CD8-positive, alpha-beta memory T cell (primary cell): ENCODE data around the gene CMC2. TPM values are rescaled to one million over a fixed set of nuclear protein-coding genes. Genes with fewer than 3 reads are reported as not detected.

ENCODE experiments used
- CTCF ChIA-PET: fragments of 350-600 bp; sonication (Branson Sonifier 250); formaldehyde crosslinking; loops from one replicate; lab custom pipeline; 2021; ENCODE audit warnings: antibody characterized with exemption; lab: Charles Lee
- POLR2A ChIA-PET: fragments of 350-600 bp; sonication (Branson Sonifier 250); formaldehyde crosslinking; loops from one replicate; lab custom pipeline; 2021; ENCODE audit warnings: antibody characterized with exemption; lab: Charles Lee
- DNase-seq, 5 donors: peaks; one replicate each; pipeline versions ENCODE4 v3.0.0 to v3.0.0-alpha.2; 2020 to 2022; ENCODE audit warnings: mixed read lengths in 1 of 5
- H3K27ac ChIP-seq: one replicate; pipeline ENCODE4 v1.7.0; 2013; ENCODE audit warnings: low read depth, mild to moderate bottlenecking, low read length, moderate library complexity
- H3K27me3 ChIP-seq: 2 replicates; pipeline ENCODE4 v1.7.0; 2013; ENCODE audit warnings: low read length, mild to moderate bottlenecking; ENCODE audit not compliant: insufficient read depth, poor library complexity, severe bottlenecking
- H3K36me3 ChIP-seq: 2 replicates; pipeline ENCODE4 v1.7.0; 2013; ENCODE audit warnings: mild to moderate bottlenecking, low read length, moderate library complexity; ENCODE audit not compliant: insufficient read depth
- H3K4me1 ChIP-seq: 2 replicates; pipeline ENCODE4 v1.7.0; 2013; ENCODE audit warnings: mild to moderate bottlenecking, low read length, moderate library complexity; ENCODE audit not compliant: insufficient read depth
- H3K4me3 ChIP-seq: 2 replicates; pipeline ENCODE4 v1.7.0; 2013; ENCODE audit warnings: mild to moderate bottlenecking, low read length
- H3K9me3 ChIP-seq: 2 replicates; pipeline ENCODE4 v1.7.0; 2013; ENCODE audit warnings: mild to moderate bottlenecking, low read length
- H3K27ac Mint-ChIP-seq, 8 donors: one replicate each; pipeline ENCODE4 v1.8.0; 2020 to 2021; ENCODE audit warnings: mixed read lengths in 8 of 8, mild to moderate bottlenecking in 6 of 8, inconsistent platforms in 3 of 8, moderate library complexity in 3 of 8
- H3K27me3 Mint-ChIP-seq, 2 donors: one replicate each; pipeline ENCODE4 v1.8.0; 2020 to 2021; ENCODE audit warnings: mixed read lengths in 2 of 2, mild to moderate bottlenecking in 1 of 2, moderate library complexity in 1 of 2
- H3K36me3 Mint-ChIP-seq, 3 donors: one replicate each; pipeline ENCODE4 v1.8.0; 2020 to 2021; ENCODE audit warnings: mixed read lengths in 3 of 3, inconsistent platforms in 1 of 3, mild to moderate bottlenecking in 1 of 3
- H3K4me1 Mint-ChIP-seq, 3 donors: one replicate each; pipeline ENCODE4 v1.8.0; 2020 to 2021; ENCODE audit warnings: mixed read lengths in 3 of 3, inconsistent platforms in 1 of 3, mild to moderate bottlenecking in 1 of 3
- H3K4me3 Mint-ChIP-seq, 7 donors: one replicate each; pipeline ENCODE4 v1.8.0; 2020 to 2021; ENCODE audit warnings: mixed read lengths in 7 of 7, mild to moderate bottlenecking in 6 of 7, moderate library complexity in 4 of 7, inconsistent platforms in 2 of 7
- H3K9me3 Mint-ChIP-seq, 5 donors: one replicate each; pipeline ENCODE4 v1.8.0; 2020 to 2022; ENCODE audit warnings: mixed read lengths in 5 of 5, mild to moderate bottlenecking in 3 of 5, moderate library complexity in 2 of 5, inconsistent platforms in 1 of 5
- polyA plus RNA-seq: library from polyadenylated mRNA; unstranded; fragments of 300-500 nt; fragmentation: Illumina TruSeq; gene quantifications from one replicate; pipeline ENCODE4 v1.2.3, GENCODE V29; 2021
- total RNA-seq, 2 experiments: library from RNA; stranded (reverse); gene quantifications; one replicate each; pipeline ENCODE4 v1.2.3, GENCODE V29; 2021

Gene CMC2
- total and polyA plus RNA-seq, 3 experiments from 2014 or later = 125 to 135 (median 126) TPM

GRCh38 chr16:80971819-80972218 lies 34.9 kb downstream of the CMC2 start:
- Mint-ChIP-seq H3K9me3 (no peaks in the 10 kb centered on the region), H3K36me3 (peaks cover 0 to 49% (median 14%) of the 10 kb centered on the region in 3 donors), H3K4me3 (no peak overlapping the region), H3K27me3 (no peaks in the 10 kb centered on the region), H3K4me1 (no peaks in the 10 kb centered on the region), H3K27ac (peak overlapping the region in 3 of 8 donors; percentile 3 to 78 (median 43))
- Histone ChIP-seq H3K27me3 (no peaks in the 10 kb centered on the region), H3K9me3 (no peaks in the 10 kb centered on the region), H3K27ac (no peak overlapping the region), H3K36me3 (no peaks in the 10 kb centered on the region), H3K4me3 (no peak overlapping the region), H3K4me1 (no peaks in the 10 kb centered on the region)
- POLR2A ChIA-PET = no interaction called here
- CTCF ChIA-PET = no interaction called here
- DNase-seq = no peak

DNA sequence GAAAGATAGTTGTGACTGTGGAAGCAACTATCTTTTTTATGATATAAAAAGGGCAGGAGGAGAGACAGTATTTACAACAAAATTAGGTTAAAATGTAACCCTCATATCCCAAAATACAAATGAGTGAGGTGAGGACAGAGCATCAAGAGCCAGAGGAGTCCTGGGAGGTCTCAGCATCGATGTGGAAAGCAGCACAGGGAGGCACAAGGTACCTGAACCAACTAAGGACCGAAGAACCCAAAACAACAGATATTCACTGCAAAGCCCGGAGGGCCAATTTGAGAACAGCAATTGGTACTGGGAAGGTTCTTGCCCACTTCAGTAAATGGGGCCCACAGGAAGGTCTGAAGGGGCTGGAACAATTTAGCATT lies 37.6 kb downstream of the CMC2 start:
- H3K27ac Mint-ChIP-seq = peak overlapping the region in 1 of 8 donors; percentile 40
- no peaks in the 10 kb centered on the region for H3K36me3 ChIP-seq
- no peak overlapping the region for H3K4me3 ChIP-seq
- no peak for DNase-seq
- no peak overlapping the region for H3K27ac ChIP-seq
- no peaks in the 10 kb centered on the region for H3K4me1 ChIP-seq
- H3K4me3 Mint-ChIP-seq = no peak overlapping the region
- peaks cover 1 to 9% (median 5%) of the 10 kb centered on the region in 3 donors for H3K4me1 Mint-ChIP-seq
- no peaks in the 10 kb centered on the region for H3K27me3 ChIP-seq
- ChIA-PET POLR2A (no interaction called here), CTCF (no interaction called here)
- H3K36me3 Mint-ChIP-seq = peaks cover 0 to 25% (median 6%) of the 10 kb centered on the region in 3 donors
- no peaks in the 10 kb centered on the region for H3K9me3 ChIP-seq
- no peaks in the 10 kb centered on the region for H3K9me3 Mint-ChIP-seq
- no peaks in the 10 kb centered on the region for H3K27me3 Mint-ChIP-seq

DNA sequence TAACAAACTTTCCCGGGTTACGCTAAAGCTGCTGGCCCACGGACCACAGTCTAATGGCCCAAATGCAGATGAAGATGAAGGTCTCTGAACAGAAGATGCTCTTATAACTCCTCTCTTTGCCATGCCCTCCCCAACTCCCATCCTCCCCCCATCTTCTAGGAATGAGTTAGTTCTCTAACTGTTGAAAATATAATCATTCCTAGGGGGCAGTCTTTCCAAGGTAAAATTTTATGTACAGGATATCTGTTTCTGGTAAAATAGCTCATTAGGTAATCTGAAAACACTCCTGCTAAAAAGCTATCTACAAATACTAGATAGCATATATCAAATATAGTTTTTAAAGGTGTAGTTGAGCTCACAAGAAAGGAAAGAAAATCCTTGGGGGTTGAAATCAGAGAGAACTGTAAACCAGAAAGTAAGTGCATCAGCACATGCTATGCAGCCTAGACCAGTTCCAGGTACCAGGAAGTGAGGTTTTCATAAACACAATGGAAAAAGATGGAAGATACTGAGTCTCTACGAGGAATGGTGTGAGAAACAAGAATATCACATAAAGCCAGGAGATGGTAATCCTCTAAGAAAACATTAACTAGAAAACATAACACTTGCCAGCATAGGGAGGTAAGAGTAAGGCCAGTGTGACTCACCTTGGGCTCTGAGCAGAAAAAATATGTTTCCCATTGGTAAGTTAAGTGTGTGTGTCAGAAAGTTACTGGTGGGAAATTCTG lies 38.1 kb downstream of the CMC2 start:
- Mint-ChIP-seq H3K36me3 (peaks cover 0 to 22% (median 4%) of the 10 kb centered on the region in 3 donors), H3K27me3 (no peaks in the 10 kb centered on the region), H3K4me1 (peaks cover 1 to 13% (median 7%) of the 10 kb centered on the region in 3 donors), H3K4me3 (no peak overlapping the region), H3K27ac (peak overlapping the region in 2 of 8 donors; percentile 9 to 40), H3K9me3 (no peaks in the 10 kb centered on the region)
- no peaks in the 10 kb centered on the region for H3K27me3 ChIP-seq
- no peak overlapping the region for H3K4me3 ChIP-seq
- no peaks in the 10 kb centered on the region for H3K36me3 ChIP-seq
- no peaks in the 10 kb centered on the region for H3K4me1 ChIP-seq
- ChIA-PET CTCF (no interaction called here), POLR2A (no interaction called here)
- no peak for DNase-seq
- H3K27ac ChIP-seq = no peak overlapping the region
- H3K9me3 ChIP-seq = no peaks in the 10 kb centered on the region

DNA sequence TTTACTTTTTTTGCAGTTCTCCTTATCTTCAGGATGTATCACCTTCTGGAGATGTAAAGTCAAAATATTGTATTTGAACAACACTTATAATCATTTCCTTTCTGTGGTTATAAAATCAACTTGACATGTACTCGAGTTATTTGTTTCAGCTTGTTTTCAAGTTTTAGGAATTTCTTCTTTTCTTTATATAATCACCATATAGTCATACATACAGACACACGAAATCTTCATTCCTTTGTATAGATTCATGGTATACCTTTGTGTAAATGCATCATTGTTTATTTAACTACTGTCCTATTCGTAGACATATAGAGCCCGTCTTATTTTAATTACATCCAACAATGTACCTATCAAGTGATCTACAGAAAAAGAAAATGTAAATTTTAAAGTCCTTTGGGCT lies 40.1 kb downstream of the CMC2 start:
- ChIA-PET POLR2A (no interaction called here), CTCF (no interaction called here)
- H3K27ac ChIP-seq = no peak overlapping the region
- H3K27ac Mint-ChIP-seq = no peak overlapping the region
- H3K36me3 ChIP-seq = no peaks in the 10 kb centered on the region
- H3K9me3 ChIP-seq = no peaks in the 10 kb centered on the region
- peaks cover 1 to 13% (median 7%) of the 10 kb centered on the region in 3 donors for H3K4me1 Mint-ChIP-seq
- peaks cover 0 to 3% (median 2%) of the 10 kb centered on the region in 5 donors for H3K9me3 Mint-ChIP-seq
- no peaks in the 10 kb centered on the region for H3K27me3 Mint-ChIP-seq
- H3K36me3 Mint-ChIP-seq = peaks cover 4 to 17% (median 5%) of the 10 kb centered on the region in 3 donors
- H3K4me3 Mint-ChIP-seq = no peak overlapping the region
- DNase-seq = no peak
- no peak overlapping the region for H3K4me3 ChIP-seq
- H3K27me3 ChIP-seq = no peaks in the 10 kb centered on the region
- no peaks in the 10 kb centered on the region for H3K4me1 ChIP-seq

GRCh38 chr16:80964351-80964750 lies 42.3 kb downstream of the CMC2 start:
- POLR2A ChIA-PET = no interaction called here
- peak overlapping the region in 1 of 7 donors; percentile 15 for H3K4me3 Mint-ChIP-seq
- CTCF ChIA-PET = no interaction called here

GRCh38 chr16:80962879-80963278 lies 43.8 kb downstream of the CMC2 start:
- Histone ChIP-seq H3K4me1 (no peaks in the 10 kb centered on the region), H3K4me3 (no peak overlapping the region), H3K9me3 (peaks cover 4% of the 10 kb centered on the region), H3K27me3 (no peaks in the 10 kb centered on the region), H3K27ac (no peak overlapping the region), H3K36me3 (no peaks in the 10 kb centered on the region)
- Mint-ChIP-seq H3K4me1 (peaks cover 1 to 13% (median 7%) of the 10 kb centered on the region in 3 donors), H3K27me3 (no peaks in the 10 kb centered on the region), H3K4me3 (no peak overlapping the region), H3K9me3 (peaks cover 29 to 37% (median 34%) of the 10 kb centered on the region in 5 donors), H3K36me3 (peaks cover 4 to 41% (median 5%) of the 10 kb centered on the region in 3 donors), H3K27ac (no peak overlapping the region)
- no peak for DNase-seq
- ChIA-PET POLR2A (no interaction called here), CTCF (interaction anchor here (1.1 kb wide), 1 partner anchor 24 kb away, joined by 3 read pairs; no protein-coding TSS in a partner anchor)

More at GRCh38 chr16:80964351-80964750, 42.3 kb downstream of the CMC2 start:
- H3K36me3 ChIP-seq = no peaks in the 10 kb centered on the region
- H3K27ac Mint-ChIP-seq = peak overlapping the region in 1 of 8 donors; percentile 34
- H3K4me1 Mint-ChIP-seq = peaks cover 1 to 13% (median 7%) of the 10 kb centered on the region in 3 donors
- H3K9me3 Mint-ChIP-seq = peaks cover 19 to 25% (median 22%) of the 10 kb centered on the region in 5 donors
- H3K9me3 ChIP-seq = peaks cover 2% of the 10 kb centered on the region
- H3K36me3 Mint-ChIP-seq = peaks cover 6 to 28% (median 10%) of the 10 kb centered on the region in 3 donors
- no peak overlapping the region for H3K27ac ChIP-seq
- no peak overlapping the region for H3K4me3 ChIP-seq
- no peaks in the 10 kb centered on the region for H3K27me3 ChIP-seq
- H3K27me3 Mint-ChIP-seq = no peaks in the 10 kb centered on the region
- H3K4me1 ChIP-seq = no peaks in the 10 kb centered on the region
- DNase-seq = no peak

GRCh38 chr16:80958284-80958683 lies 48.4 kb downstream of the CMC2 start:
- Mint-ChIP-seq H3K27me3 (peaks cover 0 to 1% of the 10 kb centered on the region in 2 donors), H3K27ac (no peak overlapping the region), H3K4me3 (no peak overlapping the region), H3K36me3 (peaks cover 12 to 69% (median 13%) of the 10 kb centered on the region in 3 donors), H3K9me3 (peaks cover 47 to 70% (median 60%) of the 10 kb centered on the region in 5 donors), H3K4me1 (no peaks in the 10 kb centered on the region)
- ChIA-PET POLR2A (no interaction called here), CTCF (no interaction called here)
- Histone ChIP-seq H3K27me3 (no peaks in the 10 kb centered on the region), H3K4me1 (no peaks in the 10 kb centered on the region), H3K36me3 (no peaks in the 10 kb centered on the region), H3K27ac (no peak overlapping the region), H3K4me3 (no peak overlapping the region), H3K9me3 (peaks cover 4% of the 10 kb centered on the region)
- DNase-seq = no peak

GRCh38 chr16:80954985-80955384 lies 51.7 kb downstream of the CMC2 start:
- H3K36me3 ChIP-seq = no peaks in the 10 kb centered on the region
- ChIA-PET POLR2A (no interaction called here), CTCF (no interaction called here)
- H3K27me3 ChIP-seq = no peaks in the 10 kb centered on the region
- no peak overlapping the region for H3K4me3 Mint-ChIP-seq
- H3K36me3 Mint-ChIP-seq = peaks cover 9 to 53% (median 11%) of the 10 kb centered on the region in 3 donors
- H3K9me3 ChIP-seq = peaks cover 4% of the 10 kb centered on the region
- no peak overlapping the region for H3K27ac Mint-ChIP-seq
- no peaks in the 10 kb centered on the region for H3K4me1 ChIP-seq
- no peak for DNase-seq
- H3K27me3 Mint-ChIP-seq = peaks cover 0 to 1% of the 10 kb centered on the region in 2 donors
- H3K9me3 Mint-ChIP-seq = peaks cover 28 to 58% (median 45%) of the 10 kb centered on the region in 5 donors
- no peak overlapping the region for H3K4me3 ChIP-seq
- no peak overlapping the region for H3K27ac ChIP-seq
- no peaks in the 10 kb centered on the region for H3K4me1 Mint-ChIP-seq
